Stimulated activated CD8-positive, alpha-beta memory T cell treated with anti-CD3 and anti-CD28 coated beads, Interleukin-2, amount 100 ng/mL, for 48 hours (primary cell): ENCODE data around the gene IGF2R.

Experiments
- DNase-seq, 2 donors: peaks; one replicate each; pipeline ENCODE4 v3.0.0-alpha.2; 2020; ENCODE audit warnings: low read depth in 2 of 2

The IGF2R gene

GRCh38 chr6:159974932-159975331, 6.0 kb downstream of the IGF2R start:
- DNase-seq, result no peak

GRCh38 chr6:159976686-159977254, 7.9 kb downstream of the IGF2R start:
- no peak for DNase-seq

GRCh38 chr6:159977255-159977903, 8.5 kb downstream of the IGF2R start:
- DNase-seq, result no peak

GRCh38 chr6:159977904-159978268, 9.0 kb downstream of the IGF2R start:
- no peak for DNase-seq

- peak in 1 of 2 donors; percentile 40 for DNase-seq
These were observed 9.6 kb downstream of the IGF2R start for GRCh38 chr6:159978291-159979135.

GRCh38 chr6:159979136-159979874, 10.4 kb downstream of the IGF2R start:
- DNase-seq, result peak; percentile 49 to 58

GRCh38 chr6:159980474-159980873, 11.6 kb downstream of the IGF2R start:
- no peak for DNase-seq

GRCh38 chr6:159981071-159981402, 12.2 kb downstream of the IGF2R start:
- no peak for DNase-seq

GRCh38 chr6:159981403-159982245, 12.7 kb downstream of the IGF2R start:
- no peak for DNase-seq

- DNase-seq, result no peak
These were observed 14.0 kb downstream of the IGF2R start for GRCh38 chr6:159982731-159983506.

GRCh38 chr6:159983641-159984080, 14.8 kb downstream of the IGF2R start:
- no peak for DNase-seq

- DNase-seq, result no peak
These were observed 15.4 kb downstream of the IGF2R start for GRCh38 chr6:159984268-159984786.

GRCh38 chr6:159985296-159985945, 16.5 kb downstream of the IGF2R start:
- no peak for DNase-seq

GRCh38 chr6:159988983-159989454, 20.1 kb downstream of the IGF2R start:
- no peak for DNase-seq

GRCh38 chr6:159989492-159990480, 20.9 kb downstream of the IGF2R start:
- DNase-seq, result no peak

GRCh38 chr6:159992366-159992765, 23.5 kb downstream of the IGF2R start:
- no peak for DNase-seq

- DNase-seq, result no peak
These were observed 26.5 kb downstream of the IGF2R start for GRCh38 chr6:159995405-159995804.

GRCh38 chr6:159996087-159996622, 27.3 kb downstream of the IGF2R start:
- no peak for DNase-seq
